Smooth muscle cell (in vitro differentiated cells): ENCODE data around the gene RB1. TPM values are rescaled to one million over a fixed set of nuclear protein-coding genes. Genes with fewer than 3 reads are reported as not detected.

Source experiments
- DNase-seq: peaks from one replicate; lab custom pipeline; 2025; ENCODE audit not compliant: unreplicated experiment; lab: John Stamatoyannopoulos, UW
- H2AFZ ChIP-seq: fragments of 200-600 bp; sonication (generic); 2 replicates; pipeline ENCODE4 v1.6.0; 2016; ENCODE audit warnings: antibody characterized with exemption, low read depth, mild to moderate bottlenecking
- H3F3A ChIP-seq: fragments of 200-600 bp; sonication (generic); 2 replicates; pipeline ENCODE4 v1.6.0; 2017; ENCODE audit warnings: antibody characterized with exemption, low read depth
- H3K27ac ChIP-seq: fragments of 200-600 bp; sonication (generic); 2 replicates; pipeline ENCODE4 v1.5.1; 2016; ENCODE audit warnings: low read depth, mild to moderate bottlenecking
- H3K27me3 ChIP-seq: fragments of 200-600 bp; sonication (generic); 2 replicates; pipeline ENCODE4 v1.6.1; 2016; ENCODE audit warnings: low read depth, mild to moderate bottlenecking
- H3K36me3 ChIP-seq: fragments of 200-600 bp; sonication (generic); 2 replicates; pipeline ENCODE4 v1.5.1; 2016; ENCODE audit warnings: low read depth
- H3K4me1 ChIP-seq: fragments of 200-600 bp; sonication (generic); 2 replicates; pipeline ENCODE4 v1.5.1; 2016; ENCODE audit warnings: low read depth
- H3K4me2 ChIP-seq: fragments of 200-600 bp; sonication (generic); 2 replicates; pipeline ENCODE4 v1.6.0; 2016; ENCODE audit warnings: mild to moderate bottlenecking
- H3K4me3 ChIP-seq: fragments of 200-600 bp; sonication (generic); 2 replicates; pipeline ENCODE4 v1.5.1; 2016; ENCODE audit warnings: mild to moderate bottlenecking
- H3K79me2 ChIP-seq: fragments of 200-600 bp; sonication (generic); 2 replicates; pipeline ENCODE4 v1.6.0; 2016; ENCODE audit warnings: low read depth, mild to moderate bottlenecking
- H3K9ac ChIP-seq: fragments of 200-600 bp; sonication (generic); 2 replicates; pipeline ENCODE4 v1.6.0; 2016; ENCODE audit warnings: low read depth
- H3K9me3 ChIP-seq: fragments of 200-600 bp; sonication (generic); replicated peaks from 2 replicates; pipeline ENCODE4 v1.5.1; 2016; ENCODE audit warnings: low read depth
- H4K20me1 ChIP-seq: fragments of 200-600 bp; sonication (generic); 2 replicates; pipeline ENCODE4 v1.6.0; 2016; ENCODE audit warnings: low read depth
- WGBS: methylation state at CpG from one replicate; pipeline ENCODE4 v1.1.7; 2016; ENCODE audit warnings: low lambda C conversion rate; 5-methylcytosine and 5-hydroxymethylcytosine counted together
- polyA plus RNA-seq: library from polyadenylated mRNA; unstranded; fragments of >200 nt; fragmentation: Nextera tagmentation; extraction: Ambion mirVana; gene quantifications from 2 replicates; pipeline ENCODE4 v1.2.1, GENCODE V29; 2016
- total RNA-seq: library from RNA; depleted of rRNA; stranded (reverse); fragments of >200 nt; gene quantifications from 2 replicates; pipeline ENCODE4 v1.2.3, GENCODE V29; 2014
- TF ChIP-seq, protein P1 (sequence below): fragments of 200-600 bp; sonication (generic); IDR thresholded peaks from 2 replicates; pipeline ENCODE4 v1.5.1; 2017; ENCODE audit warnings: borderline replicate concordance, mild to moderate bottlenecking, antibody characterized with exemption; ENCODE audit not compliant: insufficient read depth, poor library complexity, severe bottlenecking

The RB1 gene
- total and polyA plus RNA-seq, 2 experiments from 2014 or later = 12.5 to 40.2 TPM

DNA sequence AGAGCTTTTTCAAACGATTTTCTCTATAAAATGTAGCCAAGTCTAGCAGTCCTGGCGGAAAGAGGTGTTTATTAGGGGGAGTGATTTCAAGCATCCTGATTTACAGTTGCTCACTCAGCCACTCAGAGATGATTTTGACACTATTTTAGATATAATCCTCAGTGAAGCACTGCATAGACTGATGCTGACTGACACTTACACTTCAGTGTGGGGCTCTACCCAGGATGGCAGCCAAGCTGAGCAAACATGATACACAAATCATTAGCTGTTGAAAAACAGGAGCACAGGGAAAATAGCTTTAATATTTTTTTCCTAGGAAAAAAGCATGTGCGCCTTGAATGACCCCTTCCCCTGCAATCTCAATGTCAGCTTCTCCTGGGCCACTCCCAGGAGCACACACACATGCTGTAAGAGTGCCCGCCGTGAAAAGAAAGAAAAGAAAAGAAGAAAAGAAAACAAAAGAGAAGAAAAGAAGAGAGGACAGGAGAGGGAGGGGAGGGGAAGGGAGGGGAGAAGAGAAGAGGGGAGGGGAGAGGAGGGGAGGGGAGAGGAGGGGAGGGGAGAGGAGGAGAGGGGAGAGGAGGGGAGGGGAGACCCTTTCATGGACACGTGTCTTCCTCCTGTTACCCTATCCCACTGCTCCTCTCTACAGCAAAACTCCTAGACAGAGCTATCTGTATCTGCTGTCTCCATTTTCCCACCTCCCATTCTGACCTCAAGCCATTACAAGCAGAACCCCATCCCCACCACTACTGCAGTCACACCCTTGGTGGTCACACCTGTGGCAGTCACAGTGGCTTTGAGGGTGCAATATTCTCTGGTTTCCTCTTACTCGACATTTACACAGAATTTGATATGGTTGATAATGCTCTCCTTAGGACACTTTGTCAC is 193.0 kb downstream of the RB1 start:
- Histone ChIP-seq H3K79me2 (no peaks in the 10 kb centered on the region), H3K9me3 (no peaks in the 10 kb centered on the region), H3K36me3 (no peaks in the 10 kb centered on the region), H3K4me2 (no peak overlapping the region), H3K4me1 (no peaks in the 10 kb centered on the region), H3F3A (peaks cover 3% of the 10 kb centered on the region), H3K27me3 (no peaks in the 10 kb centered on the region), H3K4me3 (no peak overlapping the region), H2AFZ (no peak overlapping the region), H3K9ac (no peak overlapping the region), H4K20me1 (no peaks in the 10 kb centered on the region), H3K27ac (no peak overlapping the region)
- 93% methylated on average over 7 of the region's 7 CpGs for WGBS
- no peak for DNase-seq
- TF ChIP-seq, protein P1, sequence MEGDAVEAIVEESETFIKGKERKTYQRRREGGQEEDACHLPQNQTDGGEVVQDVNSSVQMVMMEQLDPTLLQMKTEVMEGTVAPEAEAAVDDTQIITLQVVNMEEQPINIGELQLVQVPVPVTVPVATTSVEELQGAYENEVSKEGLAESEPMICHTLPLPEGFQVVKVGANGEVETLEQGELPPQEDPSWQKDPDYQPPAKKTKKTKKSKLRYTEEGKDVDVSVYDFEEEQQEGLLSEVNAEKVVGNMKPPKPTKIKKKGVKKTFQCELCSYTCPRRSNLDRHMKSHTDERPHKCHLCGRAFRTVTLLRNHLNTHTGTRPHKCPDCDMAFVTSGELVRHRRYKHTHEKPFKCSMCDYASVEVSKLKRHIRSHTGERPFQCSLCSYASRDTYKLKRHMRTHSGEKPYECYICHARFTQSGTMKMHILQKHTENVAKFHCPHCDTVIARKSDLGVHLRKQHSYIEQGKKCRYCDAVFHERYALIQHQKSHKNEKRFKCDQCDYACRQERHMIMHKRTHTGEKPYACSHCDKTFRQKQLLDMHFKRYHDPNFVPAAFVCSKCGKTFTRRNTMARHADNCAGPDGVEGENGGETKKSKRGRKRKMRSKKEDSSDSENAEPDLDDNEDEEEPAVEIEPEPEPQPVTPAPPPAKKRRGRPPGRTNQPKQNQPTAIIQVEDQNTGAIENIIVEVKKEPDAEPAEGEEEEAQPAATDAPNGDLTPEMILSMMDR = no peak

DNA sequence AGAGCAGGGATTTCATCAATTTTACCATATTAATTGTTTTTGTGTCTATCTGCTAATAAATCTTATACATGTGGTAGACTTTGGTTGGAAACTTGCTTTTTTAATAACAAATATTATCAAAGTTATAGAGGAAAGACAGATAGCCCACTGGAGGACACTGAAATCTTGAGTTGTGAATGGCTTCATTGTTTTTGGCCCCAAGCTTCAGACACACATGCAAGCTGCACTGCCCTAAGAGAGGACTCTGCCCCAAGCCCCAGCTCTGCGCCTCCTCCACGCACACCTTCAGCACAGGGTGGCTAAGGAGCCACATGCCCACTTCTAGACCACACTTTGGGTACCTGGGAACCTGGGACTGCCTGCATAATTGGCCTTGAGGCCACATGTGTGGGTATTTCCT is 194.1 kb downstream of the RB1 start:
- no peaks in the 10 kb centered on the region for H3K4me1 ChIP-seq
- DNase-seq = no peak
- WGBS = 100% methylated on average over 2 of the region's 2 CpGs
- H3K27me3 ChIP-seq = no peaks in the 10 kb centered on the region
- no peak overlapping the region for H2AFZ ChIP-seq
- no peaks in the 10 kb centered on the region for H3K79me2 ChIP-seq
- H3K4me2 ChIP-seq = no peak overlapping the region
- peaks cover 3% of the 10 kb centered on the region for H3F3A ChIP-seq
- H3K36me3 ChIP-seq = no peaks in the 10 kb centered on the region
- TF ChIP-seq, protein P1 = no peak
- no peak overlapping the region for H3K4me3 ChIP-seq
- no peak overlapping the region for H3K9ac ChIP-seq
- no peaks in the 10 kb centered on the region for H3K9me3 ChIP-seq
- H3K27ac ChIP-seq = no peak overlapping the region
- H4K20me1 ChIP-seq = no peaks in the 10 kb centered on the region

DNA sequence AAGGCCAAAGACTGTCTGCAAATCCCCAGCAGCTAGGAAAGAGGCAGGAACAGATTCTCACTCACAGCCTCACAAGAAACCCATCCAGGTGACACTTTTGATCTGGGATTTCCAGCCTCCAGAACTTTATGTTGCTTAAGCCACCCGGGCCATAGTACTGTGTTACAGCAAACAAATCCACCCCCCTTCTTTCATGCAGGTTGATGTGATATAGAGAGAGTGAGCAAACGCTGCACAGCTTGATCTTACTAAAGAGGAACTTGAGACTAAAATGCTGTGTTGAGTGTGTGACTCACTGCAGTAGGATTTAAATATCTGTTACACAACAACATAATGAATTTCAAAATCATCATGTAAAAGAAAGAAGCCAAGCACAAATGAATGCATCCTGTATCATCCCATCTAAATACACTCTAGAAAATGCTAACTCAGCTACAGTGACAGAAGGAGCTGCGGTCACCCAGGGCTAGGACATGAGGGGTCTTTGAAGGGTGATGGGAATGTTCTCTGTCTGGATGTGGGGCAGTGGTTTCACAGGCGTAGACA is 197.2 kb downstream of the RB1 start:
- no peak overlapping the region for H3K9ac ChIP-seq
- H3K9me3 ChIP-seq = no peaks in the 10 kb centered on the region

More for the DNA sequence above, 197.2 kb downstream of the RB1 start:
- H3F3A ChIP-seq = peaks cover 3% of the 10 kb centered on the region
- peak overlapping the region; percentile 44 for H3K27ac ChIP-seq
- H3K79me2 ChIP-seq = no peaks in the 10 kb centered on the region
- TF ChIP-seq, protein P1 = no peak
- DNase-seq = no peak
- peak overlapping the region; percentile 37 for H3K4me2 ChIP-seq
- no peaks in the 10 kb centered on the region for H3K4me1 ChIP-seq
- WGBS = 42% methylated on average over 4 of the region's 4 CpGs
- no peaks in the 10 kb centered on the region for H3K36me3 ChIP-seq
- H3K4me3 ChIP-seq = no peak overlapping the region
- no peak overlapping the region for H2AFZ ChIP-seq
- H3K27me3 ChIP-seq = no peaks in the 10 kb centered on the region
- no peaks in the 10 kb centered on the region for H4K20me1 ChIP-seq
